Measurements from ENCODE around the gene MYRIP. TPM values are rescaled to one million over a fixed set of nuclear protein-coding genes. Genes with fewer than 3 reads are reported as not detected.

MYRIP gene
- total RNA-seq, 1 experiment from 2014 or later, result 0.44 TPM

DNA sequence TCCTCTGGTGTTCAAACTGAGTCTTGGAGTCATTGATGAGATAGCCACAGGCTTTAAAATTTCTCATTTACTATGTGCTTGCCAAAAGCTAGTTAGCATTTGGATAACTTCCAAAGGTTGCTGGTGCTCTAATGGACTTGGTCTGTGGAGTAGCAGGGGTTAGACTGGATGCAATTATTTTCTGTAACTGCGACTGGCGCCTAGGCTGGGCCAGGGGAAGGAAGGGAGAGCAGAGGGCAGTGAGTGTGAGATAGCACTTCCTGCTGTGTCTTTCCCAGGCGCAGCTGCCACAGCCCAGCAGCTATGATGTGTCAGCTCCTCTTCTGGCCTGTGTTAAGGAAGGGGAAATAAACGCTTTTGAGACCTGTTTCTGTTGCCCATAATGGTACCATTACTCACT lies 98.6 kb downstream of the MYRIP start:
- Histone ChIP-seq H3K9me3 (ENCODE audit: control insufficient read depth in 1 of 2, insufficient read depth in 1 of 2, low read depth in 1 of 2, low read length in 2 of 2) (no peaks in the 10 kb centered on the region), H3K4me2 (ENCODE audit: low read length) (no peak overlapping the region), H3K27ac (ENCODE audit: low read depth, low read length) (no peak overlapping the region), H3K79me2 (ENCODE audit: insufficient read depth, low read length) (no peaks in the 10 kb centered on the region), H3K4me3 (replicated peaks in 1 of 2; ENCODE audit: low read depth in 1 of 2, low read length in 2 of 2) (no peak overlapping the region), H3K4me1 (ENCODE audit: control insufficient read depth in 1 of 2, insufficient read depth in 2 of 2, low read length in 2 of 2) (peaks cover 0 to 7% of the 10 kb centered on the region in 2 experiments; a peak in 1 of 4 replicates), H3K27me3 (ENCODE audit: insufficient read depth, low read length) (no peaks in the 10 kb centered on the region), H3K36me3 (ENCODE audit: control insufficient read depth in 1 of 2, insufficient read depth in 2 of 2, low read length in 2 of 2) (no peaks in the 10 kb centered on the region), H3K9me2 (ENCODE audit: insufficient read depth) (no peaks in the 10 kb centered on the region), H4K20me1 (ENCODE audit: insufficient read depth) (no peaks in the 10 kb centered on the region), H3K9ac (ENCODE audit: low read length) (no peak overlapping the region), H2AFZ (ENCODE audit: low read depth, low read length, poor library complexity, severe bottlenecking) (no peak overlapping the region)
- ATAC-seq (no peak), DNase-seq (ENCODE audit: low read depth, low spot score) (no peak)
- CTCF ChIA-PET, result no interaction called here
- BruUV-seq (replicated peaks), result no TSS peak
- RAD21 ChIA-PET (ENCODE audit: low non-redundant PET in 1 of 2, low total read pairs in 2 of 2, uncharacterized antibody in 2 of 2, unreplicated experiment in 2 of 2), result no interaction called here
- intact Hi-C loops (cut with micrococcal nuclease), result no loop called here
- POLR2A ChIA-PET, result no interaction called here
- TF ChIP-seq SRF (IDR thresholded peaks at IDR 0.05; ENCODE audit: low read depth) (no peak), CEBPB (IDR thresholded peaks at IDR 0.05; ENCODE audit: low read depth) (no peak), EGR1 (IDR thresholded peaks at IDR 0.05; ENCODE audit: low read depth) (no peak), ATF3 (IDR thresholded peaks at IDR 0.05) (no peak), CBX3 (IDR thresholded peaks at IDR 0.05; ENCODE audit: low read depth) (no peak), EZH2phosphoT487 (IDR thresholded peaks at IDR 0.05; ENCODE audit: borderline replicate concordance) (no peak), YY1 (IDR thresholded peaks at IDR 0.05; ENCODE audit: extremely low read depth, insufficient replicate concordance, low read depth, low read length) (no peak), FOSL1 (IDR thresholded peaks at IDR 0.05; ENCODE audit: low read depth) (no peak), ZFX (IDR thresholded peaks at IDR 0.05) (no peak), EZH2 (IDR thresholded peaks at IDR 0.05) (no peak), ZNF274 (IDR thresholded peaks at IDR 0.05; ENCODE audit: low read depth, low read length) (no peak), CTCF (IDR thresholded peaks at IDR 0.05 in 2 of 3, conservative IDR thresholded peaks at IDR 0.05 in 1 of 3; ENCODE audit: borderline replicate concordance in 1 of 3, insufficient read depth in 1 of 3, low read depth in 2 of 3, low read length in 2 of 3) (no peak), JUND (IDR thresholded peaks at IDR 0.05) (no peak), TCF7L2 (IDR thresholded peaks at IDR 0.05; ENCODE audit: borderline replicate concordance, extremely low read depth, insufficient read depth, insufficient read length) (no peak), POLR2A (IDR thresholded peaks at IDR 0.05; ENCODE audit: borderline replicate concordance, extremely low read depth, insufficient read depth, insufficient read length) (no peak), RAD21 (IDR thresholded peaks at IDR 0.05; ENCODE audit: low read depth) (no peak), ELF1 (IDR thresholded peaks at IDR 0.05; ENCODE audit: borderline replicate concordance, low read depth) (no peak)
- TF ChIP-seq, protein P1, sequence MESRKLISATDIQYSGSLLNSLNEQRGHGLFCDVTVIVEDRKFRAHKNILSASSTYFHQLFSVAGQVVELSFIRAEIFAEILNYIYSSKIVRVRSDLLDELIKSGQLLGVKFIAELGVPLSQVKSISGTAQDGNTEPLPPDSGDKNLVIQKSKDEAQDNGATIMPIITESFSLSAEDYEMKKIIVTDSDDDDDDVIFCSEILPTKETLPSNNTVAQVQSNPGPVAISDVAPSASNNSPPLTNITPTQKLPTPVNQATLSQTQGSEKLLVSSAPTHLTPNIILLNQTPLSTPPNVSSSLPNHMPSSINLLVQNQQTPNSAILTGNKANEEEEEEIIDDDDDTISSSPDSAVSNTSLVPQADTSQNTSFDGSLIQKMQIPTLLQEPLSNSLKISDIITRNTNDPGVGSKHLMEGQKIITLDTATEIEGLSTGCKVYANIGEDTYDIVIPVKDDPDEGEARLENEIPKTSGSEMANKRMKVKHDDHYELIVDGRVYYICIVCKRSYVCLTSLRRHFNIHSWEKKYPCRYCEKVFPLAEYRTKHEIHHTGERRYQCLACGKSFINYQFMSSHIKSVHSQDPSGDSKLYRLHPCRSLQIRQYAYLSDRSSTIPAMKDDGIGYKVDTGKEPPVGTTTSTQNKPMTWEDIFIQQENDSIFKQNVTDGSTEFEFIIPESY (IDR thresholded peaks at IDR 0.05; ENCODE audit: extremely low read depth, insufficient replicate concordance, low read length), result no peak
- TF ChIP-seq, protein P2, sequence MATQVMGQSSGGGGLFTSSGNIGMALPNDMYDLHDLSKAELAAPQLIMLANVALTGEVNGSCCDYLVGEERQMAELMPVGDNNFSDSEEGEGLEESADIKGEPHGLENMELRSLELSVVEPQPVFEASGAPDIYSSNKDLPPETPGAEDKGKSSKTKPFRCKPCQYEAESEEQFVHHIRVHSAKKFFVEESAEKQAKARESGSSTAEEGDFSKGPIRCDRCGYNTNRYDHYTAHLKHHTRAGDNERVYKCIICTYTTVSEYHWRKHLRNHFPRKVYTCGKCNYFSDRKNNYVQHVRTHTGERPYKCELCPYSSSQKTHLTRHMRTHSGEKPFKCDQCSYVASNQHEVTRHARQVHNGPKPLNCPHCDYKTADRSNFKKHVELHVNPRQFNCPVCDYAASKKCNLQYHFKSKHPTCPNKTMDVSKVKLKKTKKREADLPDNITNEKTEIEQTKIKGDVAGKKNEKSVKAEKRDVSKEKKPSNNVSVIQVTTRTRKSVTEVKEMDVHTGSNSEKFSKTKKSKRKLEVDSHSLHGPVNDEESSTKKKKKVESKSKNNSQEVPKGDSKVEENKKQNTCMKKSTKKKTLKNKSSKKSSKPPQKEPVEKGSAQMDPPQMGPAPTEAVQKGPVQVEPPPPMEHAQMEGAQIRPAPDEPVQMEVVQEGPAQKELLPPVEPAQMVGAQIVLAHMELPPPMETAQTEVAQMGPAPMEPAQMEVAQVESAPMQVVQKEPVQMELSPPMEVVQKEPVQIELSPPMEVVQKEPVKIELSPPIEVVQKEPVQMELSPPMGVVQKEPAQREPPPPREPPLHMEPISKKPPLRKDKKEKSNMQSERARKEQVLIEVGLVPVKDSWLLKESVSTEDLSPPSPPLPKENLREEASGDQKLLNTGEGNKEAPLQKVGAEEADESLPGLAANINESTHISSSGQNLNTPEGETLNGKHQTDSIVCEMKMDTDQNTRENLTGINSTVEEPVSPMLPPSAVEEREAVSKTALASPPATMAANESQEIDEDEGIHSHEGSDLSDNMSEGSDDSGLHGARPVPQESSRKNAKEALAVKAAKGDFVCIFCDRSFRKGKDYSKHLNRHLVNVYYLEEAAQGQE (IDR thresholded peaks at IDR 0.05; ENCODE audit: low read depth), result no peak

All from HCT116 (cell line).